Keratinocyte (primary cell): ENCODE data around the gene KIF22. TPM values are rescaled to one million over a fixed set of nuclear protein-coding genes. Genes with fewer than 3 reads are reported as not detected.

Experiments
- DNase-seq: peaks from one replicate; pipeline ENCODE4 v3.0.0-alpha.2; 2011; ENCODE audit warnings: low read depth, missing footprints, low spot score
- FAIRE-seq: peaks from 2 replicates; lab custom pipeline; 2011; peaks lifted over from hg19 to GRCh38; lab: Jason Lieb, UNC
- H2AFZ ChIP-seq: 2 replicates; pipeline ENCODE4 v1.6.0; 2012; ENCODE audit warnings: low read length, control low read depth, inconsistent platforms; ENCODE audit not compliant: control insufficient read depth
- H3K27ac ChIP-seq: 2 replicates; pipeline ENCODE4 v1.5.1; 2011; ENCODE audit warnings: low read length; ENCODE audit not compliant: control insufficient read depth, insufficient read depth
- H3K27me3 ChIP-seq: 3 replicates; pipeline ENCODE4 v1.6.0; 2011; ENCODE audit warnings: low read length; ENCODE audit not compliant: control insufficient read depth, insufficient read depth; ENCODE audit errors: extremely low read depth
- H3K36me3 ChIP-seq, 2 experiments: 2 replicates in 1 of 2; 3 replicates in 1 of 2; pipeline ENCODE4 v1.5.1; 2011; ENCODE audit warnings: low read length in 2 of 2, mild to moderate bottlenecking in 1 of 2; ENCODE audit not compliant: control insufficient read depth in 2 of 2, insufficient read depth in 2 of 2; ENCODE audit errors: extremely low read depth in 1 of 2
- H3K4me1 ChIP-seq: 3 replicates; pipeline ENCODE4 v1.5.1; 2011; ENCODE audit warnings: low read length; ENCODE audit not compliant: control insufficient read depth, insufficient read depth; ENCODE audit errors: extremely low read depth
- H3K4me2 ChIP-seq: 3 replicates; pipeline ENCODE4 v1.6.0; 2011; ENCODE audit warnings: low read depth, low read length; ENCODE audit not compliant: control insufficient read depth, insufficient read depth; ENCODE audit errors: extremely low read depth
- H3K4me3 ChIP-seq, 3 experiments: fragments of 200-600 bp in 1 of 3; sonication (generic) in 1 of 3; 2 replicates in 2 of 3; 3 replicates in 1 of 3; pipeline ENCODE4 v1.5.1; 2011 to 2016; ENCODE audit warnings: low read length in 3 of 3, mild to moderate bottlenecking in 3 of 3, control low read depth in 2 of 3, inconsistent platforms in 1 of 3, low read depth in 1 of 3, mixed read lengths in 1 of 3, mixed run types in 1 of 3, moderate library complexity in 1 of 3; ENCODE audit not compliant: control insufficient read depth in 2 of 3, insufficient read depth in 2 of 3; ENCODE audit errors: extremely low read depth in 1 of 3
- H3K79me2 ChIP-seq: 2 replicates; pipeline ENCODE4 v1.6.0; 2012; ENCODE audit warnings: low read length; ENCODE audit not compliant: control insufficient read depth, insufficient read depth
- H3K9ac ChIP-seq: 3 replicates; pipeline ENCODE4 v1.6.0; 2011; ENCODE audit warnings: low read length; ENCODE audit not compliant: control insufficient read depth, insufficient read depth; ENCODE audit errors: extremely low read depth
- H3K9me1 ChIP-seq: 3 replicates; pipeline ENCODE4 v1.6.0; 2011; ENCODE audit warnings: low read length; ENCODE audit not compliant: control insufficient read depth, insufficient read depth; ENCODE audit errors: extremely low read depth
- H3K9me3 ChIP-seq: 2 replicates; pipeline ENCODE4 v1.5.1; 2012; ENCODE audit warnings: low read depth, low read length; ENCODE audit not compliant: control insufficient read depth
- H4K20me1 ChIP-seq: 3 replicates; pipeline ENCODE4 v1.6.0; 2011; ENCODE audit warnings: low read length; ENCODE audit not compliant: control insufficient read depth, insufficient read depth; ENCODE audit errors: extremely low read depth
- EZH2 ChIP-seq: IDR thresholded peaks from one replicate; pipeline ENCODE4 v1.6.1; 2012; ENCODE audit warnings: inconsistent platforms, mild to moderate bottlenecking, low read length, moderate library complexity
- dilution Hi-C: fragments of 300-500 bp; cut with MboI; formaldehyde crosslinking; loops from one replicate; pipeline ENCODE4 v1.7.0; 2020; ENCODE audit warnings: low sequenced_read_pairs; ENCODE audit not compliant: extremely low pct_ligation_motif_present
- polyA plus RNA-seq, 5 experiments: library from polyadenylated mRNA; depleted of rRNA in 3 of 5; stranded (reverse) in 3 of 5; stranded (forward) in 1 of 5; unstranded in 1 of 5; fragments of >200 nt; gene quantifications; 1 replicate in 1 of 5; 2 replicates in 3 of 5; 3 replicates in 1 of 5; pipeline versions ENCODE4 v1.2.1 to v1.2.3, GENCODE V29; 2011 to 2012; ENCODE audit warnings: missing spikeins in 2 of 5, low read depth in 1 of 5, low replicate concordance in 1 of 5
- TF ChIP-seq, protein P1 (sequence below), 3 experiments: IDR thresholded peaks in 1 of 3; conservative IDR thresholded peaks in 1 of 3; optimal IDR thresholded peaks in 1 of 3; 2 replicates in 2 of 3; 3 replicates in 1 of 3; pipeline versions ENCODE3 to v1.5.1; 2011; ENCODE audit warnings: low read length in 3 of 3, mild to moderate bottlenecking in 3 of 3, moderate library complexity in 2 of 3, control low read depth in 1 of 3, inconsistent platforms in 1 of 3; ENCODE audit not compliant: insufficient read depth in 2 of 3; ENCODE audit errors: extremely low read depth in 1 of 3

The KIF22 gene
- polyA plus RNA-seq, 1 donor (not counting 4 experiments of a cell fraction or from before 2014, with no cell fraction given) = 43.7 TPM

DNA sequence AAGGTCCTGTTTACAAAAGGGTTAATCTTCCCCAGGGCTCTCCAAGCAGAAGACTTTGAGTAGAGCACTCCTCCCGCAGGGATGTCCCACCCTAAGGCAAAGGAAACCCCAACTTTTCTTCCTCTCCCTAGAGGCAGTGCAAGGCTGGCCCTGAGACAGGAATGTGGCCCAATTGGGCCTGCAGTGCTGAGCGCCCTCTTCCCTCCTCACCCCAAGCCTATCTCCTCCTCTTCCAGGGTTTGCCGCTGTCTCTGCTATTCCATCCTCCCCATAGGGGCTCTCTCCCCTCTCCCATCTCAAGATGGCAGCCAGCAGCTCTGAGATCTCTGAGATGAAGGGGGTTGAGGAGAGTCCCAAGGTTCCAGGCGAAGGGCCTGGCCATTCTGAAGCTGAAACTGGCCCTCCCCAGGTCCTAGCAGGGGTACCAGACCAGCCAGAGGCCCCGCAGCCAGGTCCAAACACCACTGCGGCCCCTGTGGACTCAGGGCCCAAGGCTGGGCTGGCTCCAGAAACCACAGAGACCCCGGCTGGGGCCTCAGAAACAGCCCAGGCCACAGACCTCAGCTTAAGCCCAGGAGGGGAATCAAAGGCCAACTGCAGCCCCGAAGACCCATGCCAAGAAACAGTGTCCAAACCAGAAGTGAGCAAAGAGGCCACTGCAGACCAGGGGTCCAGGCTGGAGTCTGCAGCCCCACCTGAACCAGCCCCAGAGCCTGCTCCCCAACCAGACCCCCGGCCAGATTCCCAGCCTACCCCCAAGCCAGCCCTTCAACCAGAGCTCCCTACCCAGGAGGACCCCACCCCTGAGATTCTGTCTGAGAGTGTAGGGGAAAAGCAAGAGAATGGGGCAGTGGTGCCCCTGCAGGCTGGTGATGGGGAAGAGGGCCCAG is 22.4 kb downstream of the KIF22 start:
- Histone ChIP-seq H3K4me2 (no peak overlapping the region), H3K4me3 (no peak overlapping the region), H3K79me2 (peaks cover 22% of the 10 kb centered on the region), H2AFZ (no peak overlapping the region), H3K27me3 (peaks cover 15% of the 10 kb centered on the region), H3K27ac (no peak overlapping the region), H3K36me3 (peaks cover 5 to 9% of the 10 kb centered on the region in 2 experiments), H3K9me3 (no peaks in the 10 kb centered on the region), H4K20me1 (no peaks in the 10 kb centered on the region), H3K4me1 (peaks cover 43% of the 10 kb centered on the region), H3K9ac (no peak overlapping the region), H3K9me1 (peaks cover 2% of the 10 kb centered on the region)
- dilution Hi-C loops = no loop called here
- TF ChIP-seq EZH2 = peak; percentile 54
- TF ChIP-seq, protein P1, sequence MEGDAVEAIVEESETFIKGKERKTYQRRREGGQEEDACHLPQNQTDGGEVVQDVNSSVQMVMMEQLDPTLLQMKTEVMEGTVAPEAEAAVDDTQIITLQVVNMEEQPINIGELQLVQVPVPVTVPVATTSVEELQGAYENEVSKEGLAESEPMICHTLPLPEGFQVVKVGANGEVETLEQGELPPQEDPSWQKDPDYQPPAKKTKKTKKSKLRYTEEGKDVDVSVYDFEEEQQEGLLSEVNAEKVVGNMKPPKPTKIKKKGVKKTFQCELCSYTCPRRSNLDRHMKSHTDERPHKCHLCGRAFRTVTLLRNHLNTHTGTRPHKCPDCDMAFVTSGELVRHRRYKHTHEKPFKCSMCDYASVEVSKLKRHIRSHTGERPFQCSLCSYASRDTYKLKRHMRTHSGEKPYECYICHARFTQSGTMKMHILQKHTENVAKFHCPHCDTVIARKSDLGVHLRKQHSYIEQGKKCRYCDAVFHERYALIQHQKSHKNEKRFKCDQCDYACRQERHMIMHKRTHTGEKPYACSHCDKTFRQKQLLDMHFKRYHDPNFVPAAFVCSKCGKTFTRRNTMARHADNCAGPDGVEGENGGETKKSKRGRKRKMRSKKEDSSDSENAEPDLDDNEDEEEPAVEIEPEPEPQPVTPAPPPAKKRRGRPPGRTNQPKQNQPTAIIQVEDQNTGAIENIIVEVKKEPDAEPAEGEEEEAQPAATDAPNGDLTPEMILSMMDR (optimal IDR thresholded peaks at IDR 0.05 in 1 of 3, IDR thresholded peaks at IDR 0.05 in 1 of 3, conservative IDR thresholded peaks at IDR 0.05 in 1 of 3; ENCODE audit: extremely low read depth in 1 of 3, insufficient read depth in 2 of 3, low read length in 3 of 3) = no peak
- DNase-seq (no peak), FAIRE-seq (no peak)

DNA sequence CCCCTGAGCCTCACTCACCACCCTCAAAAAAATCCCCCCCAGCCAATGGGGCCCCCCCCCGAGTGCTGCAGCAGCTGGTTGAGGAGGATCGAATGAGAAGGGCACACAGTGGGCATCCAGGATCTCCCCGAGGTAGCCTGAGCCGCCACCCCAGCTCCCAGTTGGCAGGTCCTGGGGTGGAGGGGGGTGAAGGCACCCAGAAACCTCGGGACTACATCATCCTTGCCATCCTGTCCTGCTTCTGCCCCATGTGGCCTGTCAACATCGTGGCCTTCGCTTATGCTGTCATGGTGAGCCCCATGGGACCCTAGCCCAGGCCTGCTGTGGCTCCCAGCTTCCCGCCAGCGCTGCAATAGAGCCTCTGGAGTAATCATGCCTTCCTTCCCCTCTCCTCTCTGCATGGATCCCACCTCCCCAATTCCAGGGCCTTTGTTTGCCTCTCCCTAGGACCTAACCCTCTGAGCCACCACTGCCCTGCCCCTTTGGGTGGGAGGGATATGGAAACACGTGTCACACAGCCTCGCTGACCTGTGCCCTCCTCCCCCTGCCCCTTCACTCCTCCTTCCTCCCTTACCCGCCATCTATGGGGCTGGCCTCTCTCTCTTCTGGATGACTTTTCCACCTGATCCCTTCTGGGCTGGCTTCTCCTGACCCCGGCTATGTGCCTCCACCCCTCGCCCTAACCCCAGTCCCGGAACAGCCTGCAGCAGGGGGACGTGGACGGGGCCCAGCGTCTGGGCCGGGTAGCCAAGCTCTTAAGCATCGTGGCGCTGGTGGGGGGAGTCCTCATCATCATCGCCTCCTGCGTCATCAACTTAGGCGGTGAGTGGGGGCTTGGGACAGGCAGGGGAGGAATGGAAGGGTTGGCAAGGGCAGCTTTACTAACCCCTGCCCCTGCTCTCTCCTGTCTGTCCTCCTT is 23.4 kb downstream of the KIF22 start:
- no peak overlapping the region for H3K4me2 ChIP-seq
- H2AFZ ChIP-seq = no peak overlapping the region
- no peak for DNase-seq
- no peak overlapping the region for H3K27ac ChIP-seq
- H3K9me3 ChIP-seq = no peaks in the 10 kb centered on the region
- H3K36me3 ChIP-seq = peaks cover 6 to 8% of the 10 kb centered on the region in 2 experiments
- no peak overlapping the region for H3K9ac ChIP-seq
- FAIRE-seq = no peak
- H3K4me1 ChIP-seq = peaks cover 37% of the 10 kb centered on the region
- peaks cover 20% of the 10 kb centered on the region for H3K79me2 ChIP-seq
- peaks cover 15% of the 10 kb centered on the region for H3K27me3 ChIP-seq
- no peak overlapping the region for H3K4me3 ChIP-seq
- dilution Hi-C loops = no loop called here
- no peaks in the 10 kb centered on the region for H4K20me1 ChIP-seq
- H3K9me1 ChIP-seq = peaks cover 2% of the 10 kb centered on the region
- TF ChIP-seq, protein P1 (optimal IDR thresholded peaks at IDR 0.05 in 1 of 3, IDR thresholded peaks at IDR 0.05 in 1 of 3, conservative IDR thresholded peaks at IDR 0.05 in 1 of 3; ENCODE audit: extremely low read depth in 1 of 3, insufficient read depth in 2 of 3, low read length in 3 of 3) = no peak
- TF ChIP-seq EZH2 = no peak
